ENCODE measurements around the gene TMEM179B. TPM values are rescaled to one million over a fixed set of nuclear protein-coding genes. Genes with fewer than 3 reads are reported as not detected.

Gene TMEM179B
- total and polyA plus RNA-seq, 8 donors = 26.1 to 135 (median 68.6) TPM; not detected in 1

DNA sequence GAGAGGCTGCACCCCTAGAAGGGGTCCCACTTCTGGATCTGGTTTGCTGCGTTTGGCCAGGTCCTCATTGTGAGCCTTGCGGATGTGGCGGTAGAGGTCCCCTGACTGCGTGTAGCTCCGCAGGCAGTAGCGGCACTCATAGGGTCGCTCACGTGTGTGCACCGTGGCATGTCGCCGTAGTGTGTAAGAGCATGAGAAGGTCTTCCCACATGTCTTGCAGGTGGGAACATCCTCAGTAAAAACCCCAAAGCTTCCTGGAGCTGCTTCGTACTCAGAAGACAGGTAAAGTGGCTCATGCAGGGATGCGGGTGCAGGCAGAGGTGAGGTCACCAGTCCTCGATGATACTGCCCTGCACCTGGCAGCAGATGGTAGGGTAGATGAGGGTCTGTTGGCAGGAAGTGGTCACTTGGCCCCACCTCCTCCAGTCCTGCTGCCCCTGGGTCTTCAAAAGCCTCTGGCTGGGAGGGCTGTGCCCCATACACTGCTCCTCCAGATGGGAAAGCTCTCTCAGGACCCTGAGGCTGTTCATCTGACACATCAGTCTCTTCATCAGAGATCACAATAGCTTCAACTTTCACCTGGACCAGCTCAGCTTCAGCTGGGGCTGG lies 34.9 kb upstream of the TMEM179B start:
- peaks cover 16 to 64% (median 45%) of the 10 kb centered on the region in 4 donors for H3K4me1 ChIP-seq
- H3K36me3 ChIP-seq = peaks cover 3 to 28% (median 22%) of the 10 kb centered on the region in 4 donors
- DNase-seq = no peak
- no peaks in the 10 kb centered on the region for H3K27me3 ChIP-seq
- H3K4me3 ChIP-seq = no peak overlapping the region
- H3K9me3 ChIP-seq = no peaks in the 10 kb centered on the region
- intact Hi-C loops (cut with DNase I; ENCODE audit: low total_unique reads) = no loop called here
- peak overlapping the region in 1 of 5 donors; percentile 94 for H3K27ac ChIP-seq
- WGBS, 5 donors = 94 to 96% (median 95%) methylated on average over 5 to 14 of the region's 14 CpGs
- TF ChIP-seq POLR2AphosphoS5 (IDR thresholded peaks at IDR 0.05) = no peak
- TF ChIP-seq POLR2A (IDR thresholded peaks at IDR 0.05) = no peak
- TF ChIP-seq, protein P1, sequence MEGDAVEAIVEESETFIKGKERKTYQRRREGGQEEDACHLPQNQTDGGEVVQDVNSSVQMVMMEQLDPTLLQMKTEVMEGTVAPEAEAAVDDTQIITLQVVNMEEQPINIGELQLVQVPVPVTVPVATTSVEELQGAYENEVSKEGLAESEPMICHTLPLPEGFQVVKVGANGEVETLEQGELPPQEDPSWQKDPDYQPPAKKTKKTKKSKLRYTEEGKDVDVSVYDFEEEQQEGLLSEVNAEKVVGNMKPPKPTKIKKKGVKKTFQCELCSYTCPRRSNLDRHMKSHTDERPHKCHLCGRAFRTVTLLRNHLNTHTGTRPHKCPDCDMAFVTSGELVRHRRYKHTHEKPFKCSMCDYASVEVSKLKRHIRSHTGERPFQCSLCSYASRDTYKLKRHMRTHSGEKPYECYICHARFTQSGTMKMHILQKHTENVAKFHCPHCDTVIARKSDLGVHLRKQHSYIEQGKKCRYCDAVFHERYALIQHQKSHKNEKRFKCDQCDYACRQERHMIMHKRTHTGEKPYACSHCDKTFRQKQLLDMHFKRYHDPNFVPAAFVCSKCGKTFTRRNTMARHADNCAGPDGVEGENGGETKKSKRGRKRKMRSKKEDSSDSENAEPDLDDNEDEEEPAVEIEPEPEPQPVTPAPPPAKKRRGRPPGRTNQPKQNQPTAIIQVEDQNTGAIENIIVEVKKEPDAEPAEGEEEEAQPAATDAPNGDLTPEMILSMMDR (IDR thresholded peaks at IDR 0.05) = no peak
- TF ChIP-seq EP300 (IDR thresholded peaks at IDR 0.05) = no peak

DNA sequence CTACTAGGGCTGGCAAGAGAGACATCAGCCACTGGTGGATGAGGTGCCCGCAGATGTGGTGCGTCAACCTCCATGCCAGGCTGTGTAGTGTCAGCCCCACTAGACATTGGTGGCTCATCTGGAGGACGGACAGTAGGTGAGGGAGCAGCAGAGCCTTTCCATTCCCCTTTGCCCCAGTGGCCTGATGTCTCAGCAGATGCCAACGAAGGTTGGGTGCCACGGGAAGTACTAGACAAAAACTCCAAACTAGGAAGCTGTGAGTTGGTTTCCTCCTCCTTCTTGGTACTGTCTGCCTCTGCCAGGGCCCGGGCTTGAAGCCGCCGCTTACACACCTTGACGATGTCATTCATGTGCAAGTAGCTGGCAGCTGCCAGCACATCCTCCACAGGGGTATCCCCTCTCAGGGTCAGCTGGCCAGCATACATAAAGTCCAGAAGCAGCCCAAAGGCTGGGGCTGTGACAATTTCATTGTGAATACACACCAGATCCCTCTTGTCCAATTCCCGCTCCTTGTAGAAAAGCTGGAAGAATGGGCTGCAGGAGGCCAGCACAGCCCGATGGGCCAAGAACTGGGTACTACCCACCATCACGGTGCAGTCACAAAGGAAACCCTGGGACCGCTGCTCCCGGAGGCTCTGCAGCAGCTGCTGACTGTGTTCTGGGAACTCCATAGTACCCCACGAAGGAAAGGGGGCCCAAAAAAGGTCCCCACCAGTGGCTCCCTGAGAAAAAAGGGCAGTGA lies 34.0 kb upstream of the TMEM179B start:
- DNase-seq = no peak
- Histone ChIP-seq H3K36me3 (peaks cover 3 to 28% (median 22%) of the 10 kb centered on the region in 4 donors), H3K27ac (peak overlapping the region; percentile 92 to 94 (median 93)), H3K27me3 (no peaks in the 10 kb centered on the region), H3K9me3 (no peaks in the 10 kb centered on the region), H3K4me1 (peaks cover 16 to 62% (median 45%) of the 10 kb centered on the region in 4 donors), H3K4me3 (peak overlapping the region; percentile 47 to 67 (median 58))
- WGBS, 5 donors = 46 to 76% (median 64%) methylated on average over 12 to 15 of the region's 15 CpGs
- TF ChIP-seq POLR2A (IDR thresholded peaks at IDR 0.05) (no peak), EP300 (IDR thresholded peaks at IDR 0.05) (no peak), POLR2AphosphoS5 (IDR thresholded peaks at IDR 0.05) (no peak)
- TF ChIP-seq, protein P1 (IDR thresholded peaks at IDR 0.05) = no peak
- intact Hi-C loops (cut with DNase I; ENCODE audit: low total_unique reads) = no loop called here

DNA sequence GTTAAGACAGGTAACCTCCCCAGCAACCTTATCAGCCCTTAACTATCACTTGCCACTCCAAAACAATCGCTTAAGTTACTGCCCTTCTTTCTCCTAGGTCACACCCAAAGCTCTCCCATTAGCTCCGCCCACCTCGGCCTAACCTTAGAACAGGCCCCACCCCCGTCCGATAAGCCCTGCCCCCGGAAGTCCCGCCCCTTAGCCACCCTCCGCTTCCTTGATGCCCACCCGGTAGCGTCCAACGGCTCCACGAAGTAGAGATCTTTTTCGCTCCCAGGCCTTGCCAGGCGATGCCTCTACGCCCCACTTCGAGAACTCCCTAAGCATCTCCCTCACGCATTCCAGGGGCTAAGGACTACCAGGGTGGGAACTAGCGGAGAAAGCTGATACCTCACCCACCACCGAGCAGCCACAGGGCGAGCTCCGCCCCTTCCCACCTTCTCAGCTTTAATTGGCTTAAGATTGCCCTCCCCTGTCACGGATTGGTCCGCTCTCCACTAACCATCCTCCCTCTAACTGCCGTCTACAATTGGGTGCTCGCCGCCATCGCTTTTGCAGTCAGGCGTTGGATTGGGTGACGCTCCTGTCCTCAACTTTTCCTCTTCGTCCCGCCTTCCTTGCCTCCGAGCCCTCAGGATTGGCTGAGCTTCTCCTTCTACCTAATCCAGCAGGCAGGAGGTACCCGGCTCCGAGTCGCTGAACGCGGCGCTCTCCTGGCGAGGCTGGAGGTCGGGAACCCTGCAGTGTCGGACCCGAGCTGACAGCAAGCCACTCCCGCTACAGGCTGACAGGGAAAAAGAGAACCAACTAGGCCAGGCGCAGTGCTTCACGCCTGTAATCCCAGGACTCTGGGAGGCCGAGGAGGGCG lies 33.2 kb upstream of the TMEM179B start, which contains the start of gene ZBTB3:
ZBTB3 (minus strand) TSS at position 425 of the 868 bp plus-strand sequence. CDS start 496 bp downstream, outside the sequence.
- intact Hi-C loops (cut with DNase I; ENCODE audit: low total_unique reads) = no loop called here
- H3K27ac ChIP-seq = peak within 1 kb of the TSS; percentile 92 to 94 (median 93)
- WGBS, 5 donors = 0 to 2% (median 1%) methylated on average over 46 to 47 of the region's 47 CpGs
- H3K36me3 ChIP-seq = peaks cover 3 to 22% (median 17%) of the 10 kb centered on the region in 4 donors
- peaks cover 16 to 54% (median 43%) of the 10 kb centered on the region in 4 donors for H3K4me1 ChIP-seq
- TF ChIP-seq POLR2AphosphoS5 (IDR thresholded peaks at IDR 0.05) (peak in 2 of 3 donors; percentile 81 to 86), POLR2A (IDR thresholded peaks at IDR 0.05) (peak in 1 of 4 donors; percentile 65), EP300 (IDR thresholded peaks at IDR 0.05) (no peak)
- peak within 1 kb of the TSS; percentile 47 to 67 (median 58) for H3K4me3 ChIP-seq
- DNase-seq = peak; percentile 97 to 100
- no peaks in the 10 kb centered on the region for H3K9me3 ChIP-seq
- H3K27me3 ChIP-seq = no peaks in the 10 kb centered on the region

DNA sequence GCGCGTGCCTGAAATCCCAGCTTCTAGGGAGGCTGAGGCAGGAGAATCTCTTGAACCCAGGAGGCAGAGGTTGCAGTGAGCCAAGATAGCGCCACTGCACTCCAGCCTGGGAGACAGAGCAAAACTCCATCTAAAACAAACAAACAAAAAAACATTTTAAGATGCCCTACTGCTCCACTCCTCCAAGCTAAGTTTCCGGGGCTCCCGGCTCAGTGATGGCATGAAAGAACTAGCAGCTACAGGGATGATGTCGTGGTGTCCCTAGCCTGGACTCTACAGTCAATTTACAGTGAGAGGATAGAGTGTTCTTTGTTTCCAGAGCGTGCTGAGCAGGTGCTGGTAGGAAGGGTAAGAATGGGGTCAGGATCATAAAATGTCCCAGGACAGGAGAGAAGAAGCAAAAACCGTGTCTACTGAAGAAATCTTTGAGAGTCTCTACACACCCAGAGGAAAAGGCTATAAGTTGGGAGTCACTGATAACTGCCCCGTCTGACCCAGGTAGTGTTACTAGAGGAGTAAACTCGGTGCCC lies 32.1 kb upstream of the TMEM179B start:
- DNase-seq = no peak
- Histone ChIP-seq H3K36me3 (peaks cover 3 to 18% (median 14%) of the 10 kb centered on the region in 4 donors), H3K4me1 (peaks cover 16 to 43% (median 37%) of the 10 kb centered on the region in 4 donors), H3K4me3 (no peak overlapping the region), H3K27me3 (no peaks in the 10 kb centered on the region), H3K9me3 (no peaks in the 10 kb centered on the region), H3K27ac (peak overlapping the region in 1 of 5 donors; percentile 93)
- intact Hi-C loops (cut with DNase I; ENCODE audit: low total_unique reads) = no loop called here
- 72 to 80% (median 76%) methylated on average over 10 of the region's 10 CpGs for WGBS, 5 donors
- TF ChIP-seq POLR2A (IDR thresholded peaks at IDR 0.05) = no peak
- no peak for TF ChIP-seq POLR2AphosphoS5 (IDR thresholded peaks at IDR 0.05)
- no peak for TF ChIP-seq EP300 (IDR thresholded peaks at IDR 0.05)
- TF ChIP-seq, protein P1 (IDR thresholded peaks at IDR 0.05) = no peak

Measured in stomach (tissue), 9 donors.